Effector CD4-positive, alpha-beta T cell (primary cell): Measurements from ENCODE around the gene USP25.

Experiments used
- DNase-seq: peaks from one replicate; pipeline ENCODE4 v3.0.0-alpha.2; 2020

The USP25 gene

DNA sequence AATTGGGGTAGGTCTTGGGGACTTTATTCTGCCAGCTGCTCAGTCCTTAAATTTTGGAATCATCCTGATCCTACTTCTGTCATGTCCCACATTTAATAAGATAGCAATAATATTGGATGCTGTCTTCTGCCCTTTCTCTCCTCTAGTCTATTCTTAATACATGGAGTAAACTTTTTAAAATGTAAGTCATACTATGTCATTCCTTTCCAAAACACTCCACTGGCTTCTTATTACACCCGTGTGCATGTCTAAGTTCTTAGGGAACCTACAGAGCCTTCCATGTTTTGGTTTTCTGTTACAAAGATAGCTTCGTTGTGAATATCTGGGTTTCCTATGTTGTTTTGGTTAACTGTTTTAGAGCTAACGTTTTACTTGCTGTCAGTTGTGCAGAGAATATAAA, 35.1 kb downstream of the USP25 start:
- DNase-seq: no peak

DNA sequence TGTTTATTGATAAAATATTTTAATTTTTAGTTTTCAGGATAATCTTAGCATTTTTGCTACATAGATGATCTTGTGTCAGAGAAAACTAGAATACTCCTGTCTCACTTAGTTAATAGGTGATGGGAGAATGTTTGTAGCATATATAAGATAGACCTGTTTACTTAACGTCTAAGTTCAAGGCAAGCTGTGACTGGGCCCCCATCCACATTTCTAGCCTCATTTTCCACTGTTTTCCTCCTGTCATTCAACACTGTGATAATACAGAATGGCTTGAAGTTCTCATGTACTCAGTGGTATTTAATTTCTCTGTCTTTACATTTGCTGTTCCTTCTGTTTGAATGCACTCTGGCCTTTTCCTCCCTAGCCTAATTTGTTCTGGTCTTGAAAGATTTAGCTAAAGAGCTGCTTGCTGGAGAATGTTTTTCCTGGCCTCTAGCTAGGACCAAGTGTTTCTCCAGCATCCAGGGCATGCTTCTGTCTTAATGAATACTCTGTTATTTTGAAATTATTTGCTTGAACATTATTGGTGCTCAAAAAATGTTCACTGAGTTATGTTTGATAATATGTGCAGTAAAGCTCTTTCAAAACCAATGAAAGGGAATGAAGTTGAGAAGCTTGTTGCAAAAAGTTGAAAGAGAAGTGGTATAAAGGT, 37.3 kb downstream of the USP25 start:
- DNase-seq: no peak

DNA sequence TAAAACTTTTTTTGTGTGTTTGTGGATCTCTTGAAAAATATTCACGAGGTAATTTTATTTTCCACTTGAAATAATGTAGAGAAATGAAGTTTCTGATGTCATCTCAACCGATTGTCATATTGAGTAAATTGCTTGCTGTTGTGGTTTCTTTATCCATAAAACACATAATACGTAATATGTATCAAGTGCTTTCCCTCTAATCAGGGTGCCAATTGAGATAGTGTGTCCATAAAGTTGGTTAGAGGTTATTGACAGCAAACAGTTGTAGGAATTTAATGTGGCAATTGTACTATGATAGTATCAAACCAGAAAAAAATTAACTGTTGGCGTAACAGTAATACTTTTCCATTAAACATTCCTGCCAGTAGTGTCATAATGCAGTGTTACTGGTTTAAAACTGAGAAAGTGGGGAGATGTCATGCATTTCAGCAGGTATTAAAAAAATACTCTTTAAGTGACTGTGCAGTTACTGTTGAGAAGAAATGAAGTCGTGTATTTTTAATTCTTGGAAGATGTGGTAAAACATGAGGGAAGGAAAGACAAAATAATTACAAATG, 38.3 kb downstream of the USP25 start:
- no peak for DNase-seq

DNA sequence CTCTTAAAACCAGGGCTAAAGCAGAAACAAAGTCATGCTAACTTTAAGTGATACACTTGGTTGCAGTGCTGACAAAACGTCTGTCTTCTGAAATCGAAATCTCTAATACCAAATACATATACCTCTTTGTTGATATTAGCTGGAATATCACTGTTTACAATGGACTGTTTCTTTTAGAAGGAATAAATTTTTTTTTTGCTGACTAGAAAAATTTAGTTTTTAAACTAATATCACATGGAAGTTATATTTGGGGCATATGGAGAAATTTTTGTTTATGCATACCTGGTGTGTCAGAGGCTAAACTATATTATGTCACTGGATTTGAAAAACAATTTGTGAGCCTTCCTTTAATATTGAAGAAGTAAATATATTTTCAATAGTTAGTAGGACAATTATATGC, 39.1 kb downstream of the USP25 start:
- no peak for DNase-seq

DNA sequence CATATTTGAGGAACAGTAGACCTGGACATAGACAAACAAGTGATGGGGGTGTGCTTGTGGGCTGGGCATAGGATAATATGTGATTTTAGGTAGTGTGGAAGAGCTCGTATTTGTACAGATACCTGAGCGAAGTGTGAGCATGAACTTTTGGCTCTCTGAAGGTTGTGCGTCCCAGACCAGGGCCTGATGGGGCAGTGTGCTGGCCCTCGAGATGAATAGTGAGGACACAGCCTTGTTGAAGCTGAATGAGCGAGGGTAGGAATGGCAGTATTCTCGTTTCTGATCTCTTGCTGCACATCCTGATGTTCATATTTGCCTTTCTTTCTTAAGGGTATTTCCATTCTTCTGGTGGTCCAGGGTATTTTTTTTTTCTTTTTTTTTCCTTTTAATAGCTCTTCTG, 41.5 kb downstream of the USP25 start:
- DNase-seq: no peak

DNA sequence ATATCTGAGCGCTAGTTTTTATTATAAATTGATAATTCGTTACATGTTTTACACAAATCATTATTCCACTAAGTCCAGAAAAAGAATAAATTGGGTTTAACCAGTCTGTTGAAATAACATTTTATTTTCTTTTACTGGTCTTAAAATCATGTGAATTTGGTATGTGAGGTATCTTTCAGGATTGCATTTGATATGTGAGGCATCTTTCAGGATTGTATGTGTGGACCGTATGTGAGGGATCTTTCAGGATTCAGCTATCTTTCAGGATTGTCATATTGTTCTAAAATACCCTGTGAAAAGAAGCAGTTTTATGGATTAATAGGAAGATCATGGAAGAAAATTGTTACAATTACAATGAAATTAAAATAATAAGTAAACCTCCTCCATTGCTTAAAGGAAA, 42.9 kb downstream of the USP25 start:
- DNase-seq: no peak

DNA sequence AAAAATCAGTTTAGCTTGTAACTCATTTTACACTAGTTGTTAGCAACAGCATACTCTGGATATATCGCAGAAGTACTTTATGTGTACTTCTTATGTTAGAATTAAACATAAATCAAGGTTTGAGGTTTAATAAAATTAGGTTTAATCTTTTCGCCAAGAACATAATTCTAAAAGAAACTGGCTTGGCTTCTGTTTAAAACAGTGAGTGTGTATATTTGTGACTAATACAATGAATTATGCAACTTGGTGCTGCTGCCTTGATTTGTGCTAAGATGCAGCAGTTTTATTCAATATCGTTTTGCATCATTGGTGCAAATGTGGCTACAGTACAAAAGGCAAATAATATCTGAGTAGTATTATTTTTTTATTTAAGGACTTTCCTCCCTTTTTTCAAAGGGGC, 44.8 kb downstream of the USP25 start:
- no peak for DNase-seq

DNA sequence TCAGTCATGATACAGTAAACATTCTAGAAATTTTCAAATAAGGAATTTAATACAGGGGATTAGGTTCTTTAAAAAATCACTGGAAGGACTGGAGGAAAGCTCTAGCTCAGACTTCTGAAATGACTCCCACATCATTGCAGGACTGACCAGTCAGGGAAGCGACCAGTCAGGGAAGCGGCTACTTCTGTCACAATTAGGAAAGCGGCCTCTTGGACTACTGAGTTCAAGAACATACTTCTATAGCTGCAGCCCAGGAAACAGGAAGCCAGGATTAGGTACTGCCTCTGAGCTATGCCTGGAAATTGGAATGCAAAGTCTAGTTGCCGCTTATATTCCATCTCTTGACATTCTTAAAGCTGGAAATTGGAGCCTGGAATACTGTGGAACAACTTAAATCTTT, 45.5 kb downstream of the USP25 start:
- DNase-seq: no peak

DNA sequence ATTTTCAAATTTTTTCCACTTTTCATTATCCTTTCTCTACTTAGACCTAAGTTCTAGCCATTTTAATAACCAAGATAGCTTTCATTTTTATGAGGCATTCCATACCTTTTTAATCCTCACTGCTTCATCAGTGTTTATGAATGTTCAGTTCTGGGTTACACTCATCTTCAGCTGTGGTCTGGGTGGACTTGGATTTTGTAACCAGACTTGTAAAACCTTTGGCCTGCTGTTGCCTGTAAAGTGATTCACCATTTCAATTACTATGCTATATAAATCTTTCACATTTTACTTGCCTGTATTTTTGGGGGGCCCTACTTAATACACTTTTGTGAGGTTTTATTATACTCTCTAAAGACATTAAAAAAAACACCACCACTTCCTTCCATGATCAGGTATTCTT, 46.2 kb downstream of the USP25 start:
- no peak for DNase-seq

DNA sequence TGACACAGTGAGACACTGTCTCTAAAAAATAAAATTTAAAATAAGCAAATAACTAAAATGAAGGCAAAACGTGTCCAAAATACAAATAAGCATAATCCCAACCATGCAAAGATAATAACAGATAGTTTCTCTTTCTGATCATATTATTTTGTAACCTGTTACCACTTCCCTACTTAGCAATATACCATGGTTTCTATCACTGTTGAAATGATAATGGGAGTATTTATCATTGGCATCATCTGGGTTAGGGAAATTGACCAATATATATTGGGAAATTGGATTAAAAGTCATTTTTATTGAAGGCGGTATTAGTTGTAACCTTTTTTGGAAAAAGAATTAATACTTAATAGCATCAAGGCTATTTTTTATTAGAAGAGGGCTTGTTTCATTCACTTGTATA, 47.0 kb downstream of the USP25 start:
- no peak for DNase-seq

DNA sequence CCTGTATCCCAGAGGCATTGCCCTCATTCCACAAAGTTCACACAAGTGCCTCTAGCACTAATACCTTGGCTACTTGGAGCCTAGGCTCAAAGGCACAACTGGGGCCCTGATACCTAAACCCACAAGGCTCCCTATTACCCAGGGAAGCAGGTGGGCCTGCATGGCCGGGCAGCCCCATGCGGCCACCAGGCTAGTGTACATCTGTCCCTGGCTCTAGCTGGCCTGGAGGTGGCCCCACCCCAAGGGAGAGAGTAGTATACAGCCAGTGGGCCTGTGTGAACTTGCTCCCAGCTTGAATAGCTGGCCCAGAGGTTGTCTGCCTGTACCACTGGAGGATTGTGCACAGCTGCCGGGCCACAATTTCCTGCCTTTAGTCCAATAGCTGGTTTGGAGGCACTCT, 52.2 kb downstream of the USP25 start:
- DNase-seq: no peak

DNA sequence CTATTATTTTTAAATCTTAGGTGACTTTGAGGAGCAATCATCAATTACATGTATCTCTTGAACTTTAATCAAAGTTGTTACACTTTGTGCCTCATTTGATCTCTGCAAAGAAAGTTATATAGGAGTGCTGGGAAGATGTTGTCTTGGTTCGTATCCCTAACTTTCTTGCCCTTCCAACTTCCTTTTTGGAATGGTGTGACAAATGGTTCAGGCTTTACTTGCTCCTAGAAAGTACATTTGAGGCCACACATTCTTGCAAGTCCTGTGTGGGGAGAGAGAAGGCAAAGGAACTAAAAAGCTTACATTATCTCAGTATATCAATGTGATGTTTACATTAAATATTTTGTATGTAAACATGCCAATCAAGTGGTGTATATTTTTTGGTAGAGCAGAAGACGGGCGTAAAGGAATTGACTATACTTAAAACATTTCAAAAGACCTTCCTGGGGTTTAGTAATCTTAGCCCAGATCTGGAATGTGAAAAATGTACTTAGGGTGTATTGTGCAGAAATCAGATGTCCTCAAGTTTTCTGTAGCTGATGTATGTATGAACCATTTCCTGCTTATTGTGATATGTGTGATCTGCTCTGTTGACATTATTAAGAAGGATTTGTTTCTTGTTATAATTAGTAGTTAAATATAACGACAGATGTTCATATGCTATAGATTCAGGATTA, 59.2 kb downstream of the USP25 start:
- DNase-seq: no peak

DNA sequence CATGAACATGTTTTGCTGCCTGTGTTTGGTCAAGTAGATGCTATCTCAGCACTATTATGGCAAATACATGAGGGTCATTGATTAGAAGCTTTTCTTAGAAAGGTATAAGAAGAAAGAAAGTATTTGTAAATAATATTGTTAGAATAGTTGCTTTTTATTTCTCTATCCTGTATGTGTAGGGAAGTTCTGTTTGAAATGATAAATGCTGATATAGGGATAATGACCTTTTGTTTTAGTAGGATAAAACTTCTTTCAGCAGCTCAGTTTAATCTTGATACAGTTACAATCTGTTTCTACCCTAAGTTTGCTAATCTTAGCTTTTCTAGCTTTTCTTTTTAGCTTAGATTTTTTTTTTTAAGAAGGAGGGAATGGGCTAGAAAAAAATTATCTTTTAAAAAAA, 63.3 kb downstream of the USP25 start:
- no peak for DNase-seq

DNA sequence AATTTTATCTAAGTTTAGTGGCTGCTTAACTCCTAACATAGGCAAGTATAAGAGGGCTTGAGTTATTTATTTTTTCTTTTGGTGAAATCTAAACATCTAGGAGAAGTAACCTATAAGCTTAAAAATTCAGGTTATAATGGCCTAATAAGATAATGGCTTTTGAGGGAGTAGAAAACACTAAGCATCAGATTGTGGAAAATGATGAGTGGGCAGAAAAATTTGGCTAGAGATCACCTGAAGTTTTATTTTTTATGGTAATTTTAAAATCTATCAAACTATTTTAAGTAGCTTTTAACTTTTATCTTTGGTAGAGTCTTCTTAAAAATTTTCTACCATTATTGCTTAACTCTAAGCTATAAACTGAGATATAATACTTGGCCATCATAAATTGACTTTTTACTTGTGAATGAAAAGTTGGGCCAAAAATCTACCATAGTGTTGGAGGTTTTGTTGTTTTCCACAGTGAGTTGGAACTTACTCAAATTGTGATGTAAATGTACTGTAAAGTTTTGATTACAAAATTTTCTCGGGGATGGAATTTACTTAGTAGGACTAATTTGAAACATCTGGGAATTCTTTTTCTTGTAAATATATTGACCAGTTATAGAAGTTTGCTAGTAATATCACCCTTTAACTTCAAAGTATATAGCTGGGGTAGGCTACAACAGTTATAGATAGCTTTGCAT, 63.9 kb downstream of the USP25 start:
- no peak for DNase-seq

DNA sequence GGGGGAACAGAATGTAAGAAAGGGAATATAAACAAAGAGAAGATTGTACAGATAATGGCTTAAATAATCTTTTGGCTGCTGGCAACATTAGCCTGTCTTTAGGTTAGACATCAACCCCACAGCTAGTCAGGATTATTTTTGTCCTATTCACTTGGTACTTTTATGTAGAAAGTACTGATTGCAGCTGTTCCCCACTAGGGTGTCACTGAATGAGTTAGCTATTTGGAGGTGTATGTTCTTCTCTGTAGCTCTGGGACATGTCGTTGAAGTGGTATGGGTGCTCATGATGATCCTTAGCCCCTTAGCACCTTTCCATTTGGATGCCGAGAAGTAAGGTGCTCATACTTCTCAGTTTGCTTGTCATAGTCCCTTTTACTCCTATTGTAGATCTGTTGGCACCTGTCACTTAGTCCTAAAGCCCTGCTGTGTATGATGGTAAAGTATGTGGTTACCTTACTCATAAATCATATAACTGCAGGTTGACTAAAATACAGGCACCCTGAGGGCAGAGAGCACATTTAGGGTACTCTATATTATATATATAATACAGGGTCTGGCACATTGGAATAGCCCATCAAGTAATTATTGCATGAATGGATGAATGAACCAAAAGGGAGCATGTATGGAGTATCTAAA, 64.6 kb downstream of the USP25 start:
- DNase-seq: no peak

DNA sequence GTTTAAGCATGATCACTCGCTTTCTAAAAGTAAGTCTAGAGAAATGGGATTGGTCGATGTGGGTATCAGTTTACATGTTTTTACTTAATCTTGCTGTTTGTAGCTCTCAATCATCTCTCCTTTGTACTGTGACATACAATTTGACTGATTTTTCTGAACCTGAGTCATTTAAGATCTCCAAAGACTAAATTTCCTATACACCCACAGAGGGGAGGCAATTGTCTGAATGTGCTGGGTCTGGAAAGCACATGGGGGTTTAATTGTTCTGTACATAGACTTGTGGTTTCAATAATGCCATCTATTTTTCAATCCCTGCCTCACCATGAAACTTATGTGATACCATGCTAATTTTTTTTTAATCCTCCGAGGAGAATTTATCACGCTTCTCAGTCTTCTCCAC, 65.8 kb downstream of the USP25 start:
- DNase-seq: no peak

DNA sequence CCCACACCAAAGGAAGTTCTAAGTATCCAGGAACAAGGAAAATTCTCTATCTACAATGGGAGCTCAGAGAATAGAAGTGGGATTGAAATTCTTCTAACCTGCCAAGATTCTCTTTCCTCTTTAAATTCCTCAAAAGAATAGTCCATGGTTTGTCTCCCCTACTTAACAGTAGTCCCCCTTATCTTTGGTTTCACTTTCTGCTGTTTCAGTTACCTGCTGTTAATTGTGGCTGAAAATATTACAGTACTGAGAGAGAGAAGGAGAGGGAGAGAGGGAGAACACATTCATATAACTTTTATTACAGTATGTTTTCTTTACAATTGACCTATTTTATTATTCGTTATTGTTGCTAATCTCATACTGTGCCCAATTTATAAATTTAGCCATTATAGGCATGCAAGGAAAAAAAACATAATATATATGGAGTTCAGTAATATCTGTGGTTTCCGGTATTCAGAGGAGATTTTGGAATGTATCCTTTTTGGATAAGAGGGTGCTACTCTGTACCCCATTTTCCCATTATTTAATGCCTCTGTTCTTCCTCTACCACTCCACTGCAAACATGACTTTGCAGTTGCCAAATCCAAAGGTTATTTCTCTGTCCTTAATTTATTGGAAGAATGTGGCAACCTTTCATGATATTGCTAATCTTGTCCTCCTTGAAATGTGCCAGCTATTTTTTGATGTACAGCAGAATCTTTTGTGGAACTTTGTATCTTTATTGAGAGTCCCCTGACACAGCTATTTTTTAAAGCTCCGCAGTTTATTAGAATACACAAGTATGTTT, 68.0 kb downstream of the USP25 start:
- no peak for DNase-seq

DNA sequence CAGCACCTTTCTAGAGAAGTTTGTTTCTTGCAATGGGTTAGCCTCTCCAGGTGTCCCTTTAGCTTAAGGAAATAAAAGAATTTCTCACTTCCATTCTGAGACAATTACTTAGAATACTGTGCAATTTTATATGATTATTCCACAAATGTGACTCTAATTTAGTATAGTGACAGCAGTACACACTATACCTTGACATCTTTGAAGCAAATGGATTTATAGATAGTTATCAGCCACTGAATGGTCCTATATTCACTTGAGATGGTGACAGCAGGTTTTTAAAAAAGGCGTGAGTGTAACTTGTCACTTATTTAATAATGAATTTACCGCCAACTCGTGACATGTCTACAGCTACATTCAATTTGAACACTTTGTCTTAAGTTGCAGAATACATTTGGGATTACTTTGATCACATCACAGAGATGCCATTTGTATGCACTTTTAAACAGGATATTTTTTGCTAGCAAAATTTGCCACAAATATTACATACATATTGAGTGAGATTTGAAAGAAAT, 71.6 kb downstream of the USP25 start:
- no peak for DNase-seq

DNA sequence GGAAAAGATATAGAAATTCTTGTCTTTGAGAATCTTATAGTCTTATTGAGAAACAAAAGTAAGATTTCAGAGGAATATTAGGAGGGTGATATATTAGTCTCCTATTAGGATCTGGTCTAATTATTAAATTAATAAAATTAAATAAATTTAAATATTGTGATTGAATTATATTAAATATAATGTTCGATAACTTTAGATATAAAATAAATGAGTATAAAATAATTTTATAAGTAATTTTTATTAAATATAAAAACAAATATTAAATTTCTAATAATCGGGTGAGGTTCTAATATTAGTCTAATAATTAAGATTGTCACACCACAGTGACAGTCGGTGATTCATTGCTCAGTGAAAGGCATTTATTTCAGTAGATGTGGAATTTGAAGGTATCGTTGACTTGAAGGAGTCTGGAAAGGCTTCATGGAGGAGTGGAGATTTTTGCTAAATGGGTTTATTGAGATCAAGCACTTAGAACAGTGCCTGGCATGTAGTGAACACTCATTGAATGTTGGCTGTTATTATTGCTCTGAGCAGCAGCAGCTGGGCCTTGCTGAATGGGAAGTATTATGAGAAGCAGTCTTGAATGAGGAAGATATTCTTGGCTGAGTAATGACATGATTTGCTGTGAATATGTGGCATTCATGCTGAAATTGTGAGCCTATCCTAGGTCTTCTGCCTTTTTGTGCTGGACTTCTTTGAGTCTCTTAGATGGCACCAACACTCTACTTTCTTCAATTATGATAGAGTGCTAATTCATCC, 74.6 kb downstream of the USP25 start:
- no peak for DNase-seq

DNA sequence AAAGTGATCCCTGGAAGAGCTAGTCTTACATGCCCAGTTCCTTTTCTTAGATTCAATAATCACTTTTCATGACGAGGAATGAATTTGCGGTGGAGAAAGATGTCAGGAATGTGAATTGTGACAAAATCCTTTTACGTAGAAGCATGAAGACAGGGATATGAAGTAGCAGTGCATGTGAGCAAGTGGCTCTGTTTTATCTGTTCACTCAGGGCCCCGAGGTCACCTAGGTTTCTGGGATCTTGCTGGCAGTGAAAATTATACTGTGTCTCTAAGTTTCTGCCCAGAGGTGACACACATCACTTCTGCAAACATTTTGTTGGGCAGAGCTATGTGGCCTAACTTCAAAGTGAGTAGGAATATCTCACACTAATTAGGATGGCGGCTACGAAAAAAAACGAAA, 79.3 kb downstream of the USP25 start:
- no peak for DNase-seq

DNA sequence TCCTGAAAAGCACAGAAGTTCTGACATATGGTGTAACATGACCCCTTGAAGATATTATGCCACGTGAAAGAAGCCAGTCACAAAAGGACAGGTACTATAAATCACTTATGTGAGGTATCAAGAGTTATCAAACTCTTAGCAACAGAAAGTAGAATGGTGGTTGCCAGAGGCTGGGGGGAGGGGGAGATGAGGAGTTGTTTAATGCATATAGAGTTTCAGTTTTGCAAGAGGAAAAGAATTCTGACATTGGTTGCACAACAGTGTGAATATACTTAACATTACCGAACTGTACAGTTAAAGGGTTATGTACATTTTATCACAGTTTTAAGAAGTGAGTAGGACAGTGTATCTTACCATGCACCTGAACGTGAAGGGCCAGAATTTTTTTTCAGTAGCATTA, 80.0 kb downstream of the USP25 start:
- DNase-seq: no peak

DNA sequence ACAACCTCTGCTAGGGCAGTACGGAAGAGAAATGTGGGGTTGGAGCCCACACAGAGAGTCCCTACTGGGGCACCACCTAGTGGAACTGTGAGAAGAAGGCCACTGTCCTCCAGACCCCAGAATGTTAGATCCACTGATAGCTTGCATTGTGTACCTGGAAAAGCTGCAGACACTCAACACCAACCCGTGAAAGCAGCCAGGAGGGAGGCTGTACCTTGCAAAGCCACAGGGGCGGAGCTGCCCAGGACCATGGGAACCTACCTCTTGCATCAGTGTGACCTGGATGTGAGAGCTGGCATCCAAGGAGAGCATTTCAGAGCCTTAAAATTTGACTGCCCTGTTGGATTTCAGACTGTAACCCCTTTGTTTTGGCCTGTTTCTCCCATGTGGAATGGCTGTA, 85.5 kb downstream of the USP25 start:
- DNase-seq: no peak
